KOPT-K1 (cell line): ENCODE measurements around the gene YWHAH.

Experiments
- H3K27ac ChIP-seq: fragments of 200-600 bp; sonication (generic); 2 replicates; pipeline ENCODE4 v1.5.1; 2016; ENCODE audit warnings: antibody characterized with exemption, mild to moderate bottlenecking, low read depth, low read length; ENCODE audit not compliant: poor library complexity, severe bottlenecking
- H3K36me3 ChIP-seq: fragments of 200-600 bp; sonication (generic); 2 replicates; pipeline ENCODE4 v1.5.1; 2017; ENCODE audit warnings: antibody characterized with exemption, mild to moderate bottlenecking, low read length, moderate library complexity; ENCODE audit not compliant: insufficient read depth
- H3K9me3 ChIP-seq: fragments of 200-600 bp; sonication (generic); 2 replicates; pipeline ENCODE4 v1.5.1; 2017; ENCODE audit warnings: antibody characterized with exemption, low read length, mild to moderate bottlenecking; ENCODE audit not compliant: insufficient read depth, poor library complexity, severe bottlenecking

YWHAH gene

DNA sequence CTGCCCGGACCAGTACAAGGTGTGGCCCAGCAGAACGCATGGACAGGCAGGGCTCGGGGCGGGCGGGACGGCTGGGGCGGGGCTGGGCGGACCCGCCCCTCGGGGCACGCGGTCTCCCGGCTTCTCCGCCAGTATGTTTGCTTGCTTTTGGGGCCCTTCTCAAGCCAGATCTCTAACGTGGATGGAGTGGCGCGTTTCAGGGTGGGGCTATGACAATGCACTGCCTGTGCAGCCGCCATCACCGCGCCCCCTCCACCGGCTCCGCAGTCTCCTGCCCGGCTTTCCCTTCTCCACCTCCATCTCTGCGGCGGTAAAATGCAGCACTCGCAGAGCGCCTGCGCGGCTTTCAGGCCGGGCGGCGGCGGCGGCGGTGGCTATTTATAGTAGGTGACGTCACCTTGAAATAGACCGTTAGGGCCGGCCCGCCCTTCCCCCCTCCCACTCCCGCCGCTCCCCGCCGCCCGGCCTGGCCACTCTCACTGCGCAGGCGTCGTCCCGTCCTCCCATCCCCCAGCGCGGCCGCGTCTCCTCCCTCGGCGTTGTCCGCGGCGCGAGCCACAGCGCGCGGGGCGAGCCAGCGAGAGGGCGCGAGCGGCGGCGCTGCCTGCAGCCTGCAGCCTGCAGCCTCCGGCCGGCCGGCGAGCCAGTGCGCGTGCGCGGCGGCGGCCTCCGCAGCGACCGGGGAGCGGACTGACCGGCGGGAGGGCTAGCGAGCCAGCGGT is at the start of gene YWHAH:
Gene YWHAH (plus strand): TSS at position 558 of the 722 bp plus-strand sequence. CDS start 199 bp downstream, outside the sequence.
- Histone ChIP-seq H3K9me3 (no peaks in the 10 kb centered on the region), H3K27ac (peak within 1 kb of the TSS; percentile 97), H3K36me3 (peaks cover 38% of the 10 kb centered on the region)

DNA sequence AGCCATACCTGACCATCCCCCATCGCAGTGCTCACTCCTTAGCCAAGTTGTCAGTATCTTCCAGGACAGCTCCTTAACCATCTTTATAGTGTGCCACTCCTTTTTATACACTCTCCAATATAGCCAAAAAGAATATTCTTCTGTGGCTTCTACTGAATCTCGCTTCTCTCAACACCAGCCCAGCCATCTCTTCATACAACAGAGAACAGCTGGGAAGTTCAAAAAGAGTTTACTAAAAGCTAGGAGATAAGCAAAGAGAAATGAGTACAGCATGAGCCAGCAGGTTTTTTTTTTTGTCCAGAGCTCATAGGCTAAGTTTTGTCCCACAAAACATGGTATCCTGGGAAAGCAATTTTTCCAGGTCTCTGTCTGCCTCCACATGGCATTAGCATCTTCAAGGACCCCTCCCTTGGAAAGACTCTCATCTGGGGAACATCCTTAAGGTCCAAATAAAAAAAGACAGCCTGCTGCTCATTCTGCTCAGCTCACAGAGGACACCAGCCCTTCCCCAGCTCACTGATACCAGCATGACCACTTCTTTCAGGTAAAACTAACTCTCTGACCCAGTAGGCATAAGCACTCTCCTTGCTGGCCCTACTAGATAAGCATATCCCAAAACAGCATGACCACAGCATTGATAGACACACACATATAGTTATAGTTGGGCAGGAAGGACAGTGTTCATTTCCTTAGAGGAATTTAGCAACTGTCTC is 48.8 kb upstream of the YWHAH start:
- no peaks in the 10 kb centered on the region for H3K9me3 ChIP-seq
- no peak overlapping the region for H3K27ac ChIP-seq
- peaks cover 46% of the 10 kb centered on the region for H3K36me3 ChIP-seq

DNA sequence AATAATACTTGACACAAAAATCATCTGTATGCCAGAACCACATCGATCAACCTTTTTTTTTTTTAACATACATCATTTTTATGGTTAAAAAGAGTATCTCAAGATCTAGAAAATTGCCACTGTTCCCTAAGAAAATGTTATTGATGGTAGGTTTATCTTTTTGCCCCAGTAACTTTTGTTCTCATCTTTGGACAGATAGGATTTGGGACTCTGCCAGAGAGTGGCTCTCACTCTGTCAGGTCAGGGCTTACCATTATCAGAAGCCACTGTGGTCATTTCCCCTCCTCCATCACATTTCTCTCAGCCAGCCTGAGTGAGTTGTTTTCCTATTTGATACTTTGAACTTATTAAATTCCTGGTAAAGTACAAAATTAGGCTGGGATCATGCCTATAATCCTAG is 47.9 kb upstream of the YWHAH start:
- Histone ChIP-seq H3K27ac (no peak overlapping the region), H3K9me3 (no peaks in the 10 kb centered on the region), H3K36me3 (peaks cover 52% of the 10 kb centered on the region)

DNA sequence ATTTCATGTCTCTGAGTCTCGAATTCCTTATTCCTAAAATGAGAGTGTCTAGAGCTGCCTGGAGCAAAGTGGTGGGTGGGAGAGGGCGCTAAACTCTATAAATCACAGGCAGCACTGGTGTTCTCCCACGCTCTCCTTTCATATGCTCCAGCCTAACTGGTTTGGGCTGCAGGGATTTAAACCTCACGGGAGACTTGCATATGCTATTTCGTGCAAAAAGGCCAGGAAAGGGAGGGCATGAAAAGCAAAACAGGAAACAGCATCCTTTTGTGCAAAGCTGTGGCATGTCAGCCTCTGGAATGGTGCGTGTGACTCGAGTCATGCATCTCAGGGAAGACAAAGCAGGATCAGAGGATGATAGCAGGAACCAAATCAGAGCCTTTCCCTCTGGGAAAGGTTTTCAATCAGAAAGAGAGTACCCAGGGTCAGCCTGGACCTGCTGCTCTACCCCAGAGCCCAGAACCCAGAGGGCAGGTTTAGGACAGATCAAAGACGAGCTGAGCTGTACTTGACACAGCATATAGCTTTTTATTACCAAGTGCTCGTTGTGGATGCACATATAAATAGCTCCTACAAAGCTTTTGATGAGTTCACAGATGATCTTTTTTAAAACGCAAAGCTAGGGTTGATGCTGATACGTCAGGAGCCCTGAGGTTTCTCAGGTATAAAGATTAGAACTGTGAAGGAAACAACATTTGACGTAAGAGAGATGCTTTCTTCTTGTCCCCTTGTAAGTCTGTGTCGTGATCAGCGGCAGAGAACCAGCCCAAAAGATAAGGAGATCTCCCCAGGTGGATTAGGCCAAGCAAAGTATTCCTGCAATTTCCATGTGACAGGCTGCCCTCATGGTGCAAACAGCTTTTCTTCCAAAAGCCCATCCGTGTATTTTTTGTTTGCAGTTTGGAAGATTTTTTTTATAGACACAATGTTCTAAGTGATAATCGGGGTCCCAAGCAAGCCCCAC is 46.2 kb upstream of the YWHAH start:
- H3K36me3 ChIP-seq = peaks cover 65% of the 10 kb centered on the region
- H3K27ac ChIP-seq = no peak overlapping the region

DNA sequence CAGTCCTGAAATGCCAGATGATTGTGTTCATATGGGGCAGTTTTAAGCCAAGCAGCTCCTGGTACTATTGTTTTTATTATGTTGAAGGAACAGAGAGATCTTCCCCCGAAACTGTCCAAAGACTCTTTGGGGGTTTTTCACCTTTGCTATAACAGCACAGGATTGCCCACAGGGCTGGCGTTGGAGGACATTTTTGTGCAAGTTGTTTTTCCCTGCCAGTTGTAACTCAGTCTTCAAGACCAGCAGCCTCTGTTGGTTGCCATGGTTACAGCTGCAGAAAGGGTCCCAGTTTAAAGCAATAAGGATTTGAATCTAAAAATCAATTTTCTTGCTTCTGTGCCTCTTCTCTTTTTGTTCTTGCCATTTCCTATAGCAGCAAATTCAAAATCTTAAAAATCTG is 45.4 kb upstream of the YWHAH start:
- H3K9me3 ChIP-seq = no peaks in the 10 kb centered on the region
- no peak overlapping the region for H3K27ac ChIP-seq
- peaks cover 65% of the 10 kb centered on the region for H3K36me3 ChIP-seq

More for the DNA sequence above, 46.2 kb upstream of the YWHAH start:
- no peaks in the 10 kb centered on the region for H3K9me3 ChIP-seq

DNA sequence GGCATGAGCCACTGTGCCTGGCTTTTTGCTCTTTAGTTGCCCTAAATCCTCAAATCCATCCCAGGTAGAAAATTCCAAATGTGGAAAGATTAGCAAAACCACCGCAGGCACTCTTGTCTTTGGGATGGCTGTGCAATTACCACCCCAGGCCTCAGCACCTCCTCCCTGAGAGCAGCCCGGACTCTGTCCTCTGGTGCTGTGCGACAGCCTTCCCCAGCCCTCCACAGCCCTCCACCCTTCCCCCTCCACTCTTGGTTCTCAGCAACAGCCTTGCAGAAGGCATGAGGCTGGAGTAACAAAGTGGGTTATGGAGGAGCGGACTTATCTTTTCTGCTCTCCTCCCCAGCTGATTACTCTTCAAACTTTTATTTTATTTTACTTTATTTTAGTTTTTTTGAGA is 44.7 kb upstream of the YWHAH start:
- Histone ChIP-seq H3K36me3 (peaks cover 66% of the 10 kb centered on the region; the same call in 1 of the 2 replicates), H3K9me3 (no peaks in the 10 kb centered on the region), H3K27ac (no peak overlapping the region)

DNA sequence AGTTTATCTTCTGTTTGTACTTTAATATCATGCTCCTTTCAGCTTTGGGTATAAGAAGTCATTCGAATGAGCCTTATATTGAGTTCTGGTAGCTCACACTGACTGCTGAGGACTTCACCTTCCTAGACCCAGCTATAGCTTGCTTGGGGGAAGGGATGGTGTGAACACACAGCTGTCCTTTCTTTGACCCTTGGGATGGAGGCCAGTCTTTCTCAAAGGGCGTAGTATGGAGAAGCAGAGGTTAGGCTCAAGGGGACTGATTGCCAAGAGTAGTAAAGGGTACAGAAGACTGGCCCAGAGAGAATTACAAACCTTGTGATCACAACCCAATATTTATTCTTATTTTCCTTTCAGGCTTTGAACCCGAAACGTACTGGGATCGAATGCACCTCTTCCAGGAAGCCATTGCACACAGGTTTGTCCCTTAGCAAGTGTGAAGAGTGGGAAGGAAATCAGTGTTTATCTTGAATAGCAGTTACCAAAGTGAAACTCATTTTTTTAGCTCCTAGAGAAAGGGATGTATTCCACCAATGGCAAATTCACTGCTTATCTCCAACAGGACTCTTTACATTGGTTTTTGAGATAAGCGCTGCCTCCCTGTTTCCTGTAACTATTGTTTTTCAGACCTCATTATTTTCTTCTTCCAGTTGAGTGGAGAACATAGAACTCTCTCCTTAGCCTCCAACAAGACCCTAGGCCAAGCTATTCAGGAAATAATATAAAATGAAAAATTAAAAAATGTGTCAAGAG is 42.8 kb upstream of the YWHAH start:
- H3K9me3 ChIP-seq = no peaks in the 10 kb centered on the region
- peaks cover 71% of the 10 kb centered on the region for H3K36me3 ChIP-seq
- no peak overlapping the region for H3K27ac ChIP-seq

DNA sequence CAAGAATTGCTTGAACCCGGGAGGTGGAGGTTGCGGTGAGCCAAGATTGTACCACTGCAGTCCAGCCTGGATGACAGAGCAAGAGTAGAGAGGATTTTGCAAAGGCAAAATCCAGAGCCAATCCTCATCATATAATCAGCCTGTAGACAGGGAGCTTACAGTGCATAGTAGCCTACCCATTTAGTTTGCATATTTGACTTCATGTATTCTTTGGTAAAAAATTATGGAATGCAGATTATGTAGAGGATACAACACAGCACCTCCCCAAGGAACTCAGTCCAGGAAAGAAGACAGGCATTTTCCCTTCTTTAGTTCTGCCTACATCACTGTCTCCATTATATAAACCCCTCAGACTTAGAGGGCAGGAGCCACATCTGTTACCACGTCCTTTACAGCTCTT is 39.7 kb upstream of the YWHAH start:
- H3K27ac ChIP-seq = no peak overlapping the region
- peaks cover 65% of the 10 kb centered on the region for H3K36me3 ChIP-seq
- no peaks in the 10 kb centered on the region for H3K9me3 ChIP-seq

DNA sequence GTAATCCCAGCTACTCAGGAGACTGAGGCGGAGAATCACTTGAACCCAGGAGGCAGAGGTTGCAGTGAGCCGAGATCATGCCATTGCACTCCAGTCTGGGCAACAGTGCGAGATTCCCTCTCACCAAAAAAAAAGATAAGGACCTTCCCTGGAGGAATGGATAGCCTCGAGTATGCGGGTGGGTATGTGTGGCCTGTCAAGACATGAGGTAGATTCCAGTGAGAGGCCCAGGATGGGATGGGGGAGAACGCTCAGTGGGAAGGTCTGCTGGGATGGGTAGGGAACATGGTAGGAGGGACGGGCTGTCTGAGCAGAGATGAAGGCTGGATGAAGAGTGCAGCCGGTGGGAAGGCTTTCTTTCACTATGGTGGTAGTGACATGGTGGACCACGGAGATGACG is 39.0 kb upstream of the YWHAH start:
- H3K36me3 ChIP-seq = peaks cover 65% of the 10 kb centered on the region
- no peaks in the 10 kb centered on the region for H3K9me3 ChIP-seq
- H3K27ac ChIP-seq = no peak overlapping the region

DNA sequence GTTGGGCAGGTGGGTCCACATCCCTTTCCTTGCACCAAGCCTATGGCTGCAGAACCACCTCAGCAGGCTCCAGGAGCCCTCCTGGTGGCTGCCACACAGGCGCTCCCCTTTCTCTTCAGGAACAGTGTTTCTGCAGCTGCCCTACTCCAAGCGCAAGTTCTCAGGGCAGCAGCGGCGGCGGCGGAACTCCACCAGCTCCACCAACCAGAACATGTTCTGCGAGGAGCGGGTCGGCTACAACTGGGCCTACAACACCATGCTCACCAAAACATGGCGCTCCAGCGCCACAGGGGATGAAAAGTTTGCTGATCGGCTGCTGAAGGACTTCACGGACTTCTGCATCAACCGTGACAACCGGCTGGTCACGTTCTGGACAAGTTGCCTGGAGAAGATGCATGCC is 38.2 kb upstream of the YWHAH start:
- Histone ChIP-seq H3K9me3 (no peaks in the 10 kb centered on the region), H3K27ac (no peak overlapping the region), H3K36me3 (peaks cover 63% of the 10 kb centered on the region)

DNA sequence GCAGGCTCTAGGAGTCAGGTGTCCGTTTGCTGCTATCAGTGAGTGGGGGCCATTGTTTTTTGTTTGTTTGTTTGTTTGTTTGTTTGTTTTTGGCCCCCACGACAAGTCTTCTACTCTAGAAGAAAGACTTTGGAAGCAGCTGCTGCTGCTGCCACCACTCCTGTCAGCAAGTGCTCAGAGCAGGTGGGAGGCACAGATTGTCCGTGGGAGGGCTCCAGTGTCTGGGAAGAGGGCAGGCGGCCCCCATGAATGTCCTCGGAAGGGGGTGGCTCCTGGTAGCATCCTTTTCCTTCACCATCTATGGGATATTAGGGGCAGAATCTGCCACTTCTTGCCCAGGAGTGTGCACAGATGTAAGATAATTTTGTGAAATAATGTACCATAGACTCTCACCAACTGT is 37.8 kb upstream of the YWHAH start:
- Histone ChIP-seq H3K27ac (no peak overlapping the region), H3K36me3 (peaks cover 58% of the 10 kb centered on the region), H3K9me3 (no peaks in the 10 kb centered on the region)

DNA sequence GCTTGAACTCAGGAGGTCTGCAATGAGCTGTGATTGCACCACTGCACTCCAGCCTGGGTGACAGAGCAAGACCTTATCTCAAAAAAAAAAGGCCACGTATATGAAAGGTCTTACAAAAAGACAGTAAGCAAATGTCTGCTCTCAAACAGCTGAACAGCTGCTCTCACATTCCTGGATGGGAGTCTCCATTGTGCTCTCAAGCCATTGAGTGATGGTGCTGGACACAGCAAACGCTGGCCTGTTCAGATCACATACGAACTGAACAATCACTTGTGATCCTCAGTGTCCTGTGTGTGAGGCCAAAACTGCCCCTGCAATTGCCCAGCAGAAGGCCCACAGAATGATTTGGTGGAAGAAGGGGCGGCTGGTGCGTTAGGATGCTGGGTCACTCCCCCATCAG is 34.4 kb upstream of the YWHAH start:
- Histone ChIP-seq H3K9me3 (no peaks in the 10 kb centered on the region), H3K27ac (no peak overlapping the region), H3K36me3 (peaks cover 30% of the 10 kb centered on the region)

DNA sequence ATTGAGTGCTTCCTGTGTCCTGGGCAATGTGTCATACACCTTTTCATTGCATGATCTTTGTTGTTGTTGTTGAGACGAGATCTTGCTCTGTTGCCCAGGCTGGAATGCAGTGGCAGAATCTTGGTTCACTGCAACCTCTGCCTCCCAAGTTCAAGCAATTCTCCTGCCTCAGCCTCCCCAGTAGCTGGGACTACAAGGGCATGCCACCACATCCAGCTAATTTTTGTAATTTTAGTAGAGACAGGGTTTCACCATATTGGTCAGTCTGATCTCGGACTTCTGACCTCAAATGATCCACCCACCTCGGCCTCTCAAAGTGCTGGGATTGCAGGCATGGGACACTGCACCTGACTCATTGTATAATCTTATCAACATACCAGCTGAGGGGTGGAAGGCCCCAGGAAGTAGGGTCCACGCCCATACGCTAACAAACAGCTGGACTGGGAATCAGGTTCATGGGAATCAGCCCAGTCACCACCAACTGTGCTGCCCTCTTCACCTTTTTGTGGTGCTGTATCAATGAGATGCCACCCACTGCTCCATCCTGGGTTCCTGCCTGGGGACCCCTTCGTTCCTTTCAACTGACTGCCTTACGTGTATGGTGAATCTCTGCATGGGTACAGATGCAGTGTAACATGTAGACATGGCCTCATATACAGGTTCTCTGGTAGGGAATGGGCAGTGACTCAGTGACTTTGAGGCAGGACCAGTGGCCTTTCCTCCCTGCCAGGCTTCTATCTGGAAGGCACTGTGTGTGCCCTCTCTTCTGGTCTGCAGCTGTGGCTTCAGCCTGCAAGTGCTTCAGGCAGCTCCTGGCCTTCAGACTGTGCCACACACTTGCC is 32.5 kb upstream of the YWHAH start:
- Histone ChIP-seq H3K27ac (no peak overlapping the region), H3K36me3 (peaks cover 12% of the 10 kb centered on the region; the same call in 1 of the 2 replicates)

DNA sequence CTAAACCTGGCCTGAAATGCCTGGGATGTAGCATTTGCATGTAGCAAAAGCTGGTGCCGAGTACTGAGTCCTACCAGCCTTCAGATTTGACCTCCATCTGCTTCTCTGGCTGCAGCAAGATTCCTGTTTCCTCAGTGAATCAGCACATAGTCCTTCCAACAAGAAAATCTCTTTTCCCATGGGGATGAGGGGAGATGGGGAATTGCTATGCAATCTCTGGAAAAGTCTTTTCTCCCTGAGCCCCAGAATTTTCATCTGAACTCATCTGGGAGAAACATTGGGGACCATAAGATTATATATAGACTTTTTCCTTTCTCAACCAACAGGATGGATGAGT is 32.0 kb upstream of the YWHAH start:
- Histone ChIP-seq H3K27ac (no peak overlapping the region), H3K36me3 (peaks cover 8% of the 10 kb centered on the region; the same call in 1 of the 2 replicates), H3K9me3 (no peaks in the 10 kb centered on the region)

More for the DNA sequence above, 32.5 kb upstream of the YWHAH start:
- H3K9me3 ChIP-seq = no peaks in the 10 kb centered on the region
